ENCODE data around the gene BAD. TPM values are rescaled to one million over a fixed set of nuclear protein-coding genes. Genes with fewer than 3 reads are reported as not detected.

Gene BAD
- total and polyA plus RNA-seq, 10 of the 15 experiments (the other 5 are each of a cell fraction or from before 2014, with no cell fraction given), result 1.5 to 67.2 (median 39.6) TPM

DNA sequence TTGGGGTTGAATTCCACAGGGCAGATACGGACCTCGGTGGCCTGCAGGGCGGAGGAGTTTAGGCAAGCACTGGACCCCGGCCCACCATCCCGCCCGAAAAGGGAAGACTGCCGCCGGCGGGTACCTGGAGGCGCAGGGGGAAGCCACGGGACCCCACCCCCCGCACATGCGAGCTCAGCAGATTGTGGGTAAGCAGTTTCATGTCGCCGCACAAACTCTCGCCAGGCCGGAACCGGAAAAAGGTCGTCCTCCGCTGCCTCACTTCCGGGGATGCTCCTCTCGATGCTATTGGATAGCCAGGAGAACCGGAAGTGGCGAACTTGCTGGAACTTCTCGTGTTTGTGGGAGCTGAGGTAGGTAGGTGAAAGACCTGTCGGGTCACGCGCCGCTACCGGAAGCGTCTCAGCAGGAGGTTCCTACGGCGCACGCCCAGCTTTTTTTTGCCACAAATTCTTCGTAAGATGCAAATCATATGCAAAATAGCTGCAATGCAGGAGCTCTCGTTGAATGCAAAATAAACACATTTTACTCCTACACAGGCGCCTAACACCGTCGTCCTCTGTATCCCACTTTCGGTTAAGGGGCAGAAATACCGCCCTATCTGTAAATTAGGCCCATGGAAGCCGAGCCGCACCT lies 33.0 kb upstream of the BAD start, which contains the start of gene TRMT112 (continued):
- TF ChIP-seq, protein P1, sequence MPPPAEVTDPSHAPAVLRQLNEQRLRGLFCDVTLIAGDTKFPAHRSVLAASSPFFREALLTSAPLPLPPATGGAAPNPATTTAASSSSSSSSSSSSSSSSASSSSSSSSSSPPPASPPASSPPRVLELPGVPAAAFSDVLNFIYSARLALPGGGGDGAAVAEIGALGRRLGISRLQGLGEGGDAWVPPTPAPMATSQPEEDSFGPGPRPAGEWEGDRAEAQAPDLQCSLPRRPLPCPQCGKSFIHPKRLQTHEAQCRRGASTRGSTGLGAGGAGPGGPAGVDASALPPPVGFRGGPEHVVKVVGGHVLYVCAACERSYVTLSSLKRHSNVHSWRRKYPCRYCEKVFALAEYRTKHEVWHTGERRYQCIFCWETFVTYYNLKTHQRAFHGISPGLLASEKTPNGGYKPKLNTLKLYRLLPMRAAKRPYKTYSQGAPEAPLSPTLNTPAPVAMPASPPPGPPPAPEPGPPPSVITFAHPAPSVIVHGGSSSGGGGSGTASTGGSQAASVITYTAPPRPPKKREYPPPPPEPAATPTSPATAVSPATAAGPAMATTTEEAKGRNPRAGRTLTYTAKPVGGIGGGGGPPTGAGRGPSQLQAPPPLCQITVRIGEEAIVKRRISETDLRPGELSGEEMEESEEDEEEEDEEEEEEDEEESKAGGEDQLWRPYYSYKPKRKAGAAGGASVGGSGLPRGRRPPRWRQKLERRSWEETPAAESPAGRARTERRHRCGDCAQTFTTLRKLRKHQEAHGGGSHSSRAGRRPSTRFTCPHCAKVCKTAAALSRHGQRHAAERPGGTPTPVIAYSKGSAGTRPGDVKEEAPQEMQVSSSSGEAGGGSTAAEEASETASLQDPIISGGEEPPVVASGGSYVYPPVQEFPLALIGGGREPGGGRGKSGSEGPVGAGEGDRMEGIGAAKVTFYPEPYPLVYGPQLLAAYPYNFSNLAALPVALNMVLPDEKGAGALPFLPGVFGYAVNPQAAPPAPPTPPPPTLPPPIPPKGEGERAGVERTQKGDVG (CRISPR knock-in tag; IDR thresholded peaks at IDR 0.05), result no peak
- TF ChIP-seq RELB (IDR thresholded peaks at IDR 0.05; ENCODE audit: low read depth) (peak; percentile 55; the same call in 1 of the 2 replicates), TBL1XR1 (IDR thresholded peaks at IDR 0.05; ENCODE audit: low read depth, low read length) (no peak), BRCA1 (IDR thresholded peaks at IDR 0.05; ENCODE audit: low read depth, low read length) (no peak), ZZZ3 (IDR thresholded peaks at IDR 0.05; ENCODE audit: control insufficient read depth, insufficient read length, low read depth) (no peak), SPI1 (IDR thresholded peaks at IDR 0.05; ENCODE audit: borderline replicate concordance, insufficient read depth, low read depth, low read length) (peak; percentile 52; the same call in 1 of the 2 replicates), IKZF2 (IDR thresholded peaks at IDR 0.05) (peak in 1 of 2 experiments; percentile 12; a peak in 2 of 4 replicates), TARDBP (IDR thresholded peaks at IDR 0.05; ENCODE audit: borderline replicate concordance) (no peak), ATF7 (IDR thresholded peaks at IDR 0.05; ENCODE audit: low read depth) (peak; percentile 82), EGR1 (IDR thresholded peaks at IDR 0.05; ENCODE audit: borderline replicate concordance in 1 of 2, low read depth in 2 of 2, low read length in 2 of 2) (peak in 1 of 2 experiments; percentile 27; a peak in 1 of 3 replicates), CEBPB (IDR thresholded peaks at IDR 0.05; ENCODE audit: borderline replicate concordance in 1 of 2, low read depth in 2 of 2, low read length in 2 of 2) (no peak), ZBTB40 (IDR thresholded peaks at IDR 0.05; ENCODE audit: borderline replicate concordance) (peak; percentile 98), NBN (IDR thresholded peaks at IDR 0.05) (0 out of 2 replicates have a peak, but pooled peaks have one; percentile 27)
- TF ChIP-seq, protein P2, sequence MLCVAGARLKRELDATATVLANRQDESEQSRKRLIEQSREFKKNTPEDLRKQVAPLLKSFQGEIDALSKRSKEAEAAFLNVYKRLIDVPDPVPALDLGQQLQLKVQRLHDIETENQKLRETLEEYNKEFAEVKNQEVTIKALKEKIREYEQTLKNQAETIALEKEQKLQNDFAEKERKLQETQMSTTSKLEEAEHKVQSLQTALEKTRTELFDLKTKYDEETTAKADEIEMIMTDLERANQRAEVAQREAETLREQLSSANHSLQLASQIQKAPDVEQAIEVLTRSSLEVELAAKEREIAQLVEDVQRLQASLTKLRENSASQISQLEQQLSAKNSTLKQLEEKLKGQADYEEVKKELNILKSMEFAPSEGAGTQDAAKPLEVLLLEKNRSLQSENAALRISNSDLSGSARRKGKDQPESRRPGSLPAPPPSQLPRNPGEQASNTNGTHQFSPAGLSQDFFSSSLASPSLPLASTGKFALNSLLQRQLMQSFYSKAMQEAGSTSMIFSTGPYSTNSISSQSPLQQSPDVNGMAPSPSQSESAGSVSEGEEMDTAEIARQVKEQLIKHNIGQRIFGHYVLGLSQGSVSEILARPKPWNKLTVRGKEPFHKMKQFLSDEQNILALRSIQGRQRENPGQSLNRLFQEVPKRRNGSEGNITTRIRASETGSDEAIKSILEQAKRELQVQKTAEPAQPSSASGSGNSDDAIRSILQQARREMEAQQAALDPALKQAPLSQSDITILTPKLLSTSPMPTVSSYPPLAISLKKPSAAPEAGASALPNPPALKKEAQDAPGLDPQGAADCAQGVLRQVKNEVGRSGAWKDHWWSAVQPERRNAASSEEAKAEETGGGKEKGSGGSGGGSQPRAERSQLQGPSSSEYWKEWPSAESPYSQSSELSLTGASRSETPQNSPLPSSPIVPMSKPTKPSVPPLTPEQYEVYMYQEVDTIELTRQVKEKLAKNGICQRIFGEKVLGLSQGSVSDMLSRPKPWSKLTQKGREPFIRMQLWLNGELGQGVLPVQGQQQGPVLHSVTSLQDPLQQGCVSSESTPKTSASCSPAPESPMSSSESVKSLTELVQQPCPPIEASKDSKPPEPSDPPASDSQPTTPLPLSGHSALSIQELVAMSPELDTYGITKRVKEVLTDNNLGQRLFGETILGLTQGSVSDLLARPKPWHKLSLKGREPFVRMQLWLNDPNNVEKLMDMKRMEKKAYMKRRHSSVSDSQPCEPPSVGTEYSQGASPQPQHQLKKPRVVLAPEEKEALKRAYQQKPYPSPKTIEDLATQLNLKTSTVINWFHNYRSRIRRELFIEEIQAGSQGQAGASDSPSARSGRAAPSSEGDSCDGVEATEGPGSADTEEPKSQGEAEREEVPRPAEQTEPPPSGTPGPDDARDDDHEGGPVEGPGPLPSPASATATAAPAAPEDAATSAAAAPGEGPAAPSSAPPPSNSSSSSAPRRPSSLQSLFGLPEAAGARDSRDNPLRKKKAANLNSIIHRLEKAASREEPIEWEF (IDR thresholded peaks at IDR 0.05; ENCODE audit: insufficient replicate concordance, low read depth, low read length), result no peak
